ENCODE data around the gene IMP4.

- TF ChIP-seq SP1 (CRISPR knock-in tag; conservative IDR thresholded peaks at IDR 0.05), result no peak
- TF ChIP-seq TCF7 (CRISPR knock-in tag; IDR thresholded peaks at IDR 0.05; ENCODE audit: low read depth), result no peak
- TF ChIP-seq JUN (CRISPR knock-in tag; IDR thresholded peaks at IDR 0.05), result no peak
- no peak for TF ChIP-seq CTCF (IDR thresholded peaks at IDR 0.05)
- TF ChIP-seq, protein P1, sequence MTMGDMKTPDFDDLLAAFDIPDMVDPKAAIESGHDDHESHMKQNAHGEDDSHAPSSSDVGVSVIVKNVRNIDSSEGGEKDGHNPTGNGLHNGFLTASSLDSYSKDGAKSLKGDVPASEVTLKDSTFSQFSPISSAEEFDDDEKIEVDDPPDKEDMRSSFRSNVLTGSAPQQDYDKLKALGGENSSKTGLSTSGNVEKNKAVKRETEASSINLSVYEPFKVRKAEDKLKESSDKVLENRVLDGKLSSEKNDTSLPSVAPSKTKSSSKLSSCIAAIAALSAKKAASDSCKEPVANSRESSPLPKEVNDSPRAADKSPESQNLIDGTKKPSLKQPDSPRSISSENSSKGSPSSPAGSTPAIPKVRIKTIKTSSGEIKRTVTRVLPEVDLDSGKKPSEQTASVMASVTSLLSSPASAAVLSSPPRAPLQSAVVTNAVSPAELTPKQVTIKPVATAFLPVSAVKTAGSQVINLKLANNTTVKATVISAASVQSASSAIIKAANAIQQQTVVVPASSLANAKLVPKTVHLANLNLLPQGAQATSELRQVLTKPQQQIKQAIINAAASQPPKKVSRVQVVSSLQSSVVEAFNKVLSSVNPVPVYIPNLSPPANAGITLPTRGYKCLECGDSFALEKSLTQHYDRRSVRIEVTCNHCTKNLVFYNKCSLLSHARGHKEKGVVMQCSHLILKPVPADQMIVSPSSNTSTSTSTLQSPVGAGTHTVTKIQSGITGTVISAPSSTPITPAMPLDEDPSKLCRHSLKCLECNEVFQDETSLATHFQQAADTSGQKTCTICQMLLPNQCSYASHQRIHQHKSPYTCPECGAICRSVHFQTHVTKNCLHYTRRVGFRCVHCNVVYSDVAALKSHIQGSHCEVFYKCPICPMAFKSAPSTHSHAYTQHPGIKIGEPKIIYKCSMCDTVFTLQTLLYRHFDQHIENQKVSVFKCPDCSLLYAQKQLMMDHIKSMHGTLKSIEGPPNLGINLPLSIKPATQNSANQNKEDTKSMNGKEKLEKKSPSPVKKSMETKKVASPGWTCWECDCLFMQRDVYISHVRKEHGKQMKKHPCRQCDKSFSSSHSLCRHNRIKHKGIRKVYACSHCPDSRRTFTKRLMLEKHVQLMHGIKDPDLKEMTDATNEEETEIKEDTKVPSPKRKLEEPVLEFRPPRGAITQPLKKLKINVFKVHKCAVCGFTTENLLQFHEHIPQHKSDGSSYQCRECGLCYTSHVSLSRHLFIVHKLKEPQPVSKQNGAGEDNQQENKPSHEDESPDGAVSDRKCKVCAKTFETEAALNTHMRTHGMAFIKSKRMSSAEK (CRISPR knock-in tag; IDR thresholded peaks at IDR 0.05; ENCODE audit: borderline replicate concordance), result no peak
- TF ChIP-seq, protein P2, sequence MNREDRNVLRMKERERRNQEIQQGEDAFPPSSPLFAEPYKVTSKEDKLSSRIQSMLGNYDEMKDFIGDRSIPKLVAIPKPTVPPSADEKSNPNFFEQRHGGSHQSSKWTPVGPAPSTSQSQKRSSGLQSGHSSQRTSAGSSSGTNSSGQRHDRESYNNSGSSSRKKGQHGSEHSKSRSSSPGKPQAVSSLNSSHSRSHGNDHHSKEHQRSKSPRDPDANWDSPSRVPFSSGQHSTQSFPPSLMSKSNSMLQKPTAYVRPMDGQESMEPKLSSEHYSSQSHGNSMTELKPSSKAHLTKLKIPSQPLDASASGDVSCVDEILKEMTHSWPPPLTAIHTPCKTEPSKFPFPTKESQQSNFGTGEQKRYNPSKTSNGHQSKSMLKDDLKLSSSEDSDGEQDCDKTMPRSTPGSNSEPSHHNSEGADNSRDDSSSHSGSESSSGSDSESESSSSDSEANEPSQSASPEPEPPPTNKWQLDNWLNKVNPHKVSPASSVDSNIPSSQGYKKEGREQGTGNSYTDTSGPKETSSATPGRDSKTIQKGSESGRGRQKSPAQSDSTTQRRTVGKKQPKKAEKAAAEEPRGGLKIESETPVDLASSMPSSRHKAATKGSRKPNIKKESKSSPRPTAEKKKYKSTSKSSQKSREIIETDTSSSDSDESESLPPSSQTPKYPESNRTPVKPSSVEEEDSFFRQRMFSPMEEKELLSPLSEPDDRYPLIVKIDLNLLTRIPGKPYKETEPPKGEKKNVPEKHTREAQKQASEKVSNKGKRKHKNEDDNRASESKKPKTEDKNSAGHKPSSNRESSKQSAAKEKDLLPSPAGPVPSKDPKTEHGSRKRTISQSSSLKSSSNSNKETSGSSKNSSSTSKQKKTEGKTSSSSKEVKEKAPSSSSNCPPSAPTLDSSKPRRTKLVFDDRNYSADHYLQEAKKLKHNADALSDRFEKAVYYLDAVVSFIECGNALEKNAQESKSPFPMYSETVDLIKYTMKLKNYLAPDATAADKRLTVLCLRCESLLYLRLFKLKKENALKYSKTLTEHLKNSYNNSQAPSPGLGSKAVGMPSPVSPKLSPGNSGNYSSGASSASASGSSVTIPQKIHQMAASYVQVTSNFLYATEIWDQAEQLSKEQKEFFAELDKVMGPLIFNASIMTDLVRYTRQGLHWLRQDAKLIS (CRISPR knock-in tag; IDR thresholded peaks at IDR 0.05; ENCODE audit: borderline replicate concordance), result no peak
- no peak for TF ChIP-seq NR2C2 (CRISPR knock-in tag; IDR thresholded peaks at IDR 0.05)
- no peak for TF ChIP-seq USF1 (CRISPR knock-in tag; IDR thresholded peaks at IDR 0.05)
Measured at GRCh38 chr2:130375291-130376266, 32.9 kb downstream of the IMP4 start.

Measured in WTC11 (cell line).